Measurements from ENCODE around the gene KDM4B. TPM values are rescaled to one million over a fixed set of nuclear protein-coding genes. Genes with fewer than 3 reads are reported as not detected.

KDM4B gene
- total RNA-seq, 2 donors from 2014 or later, result 33.8 to 83.5 TPM

DNA sequence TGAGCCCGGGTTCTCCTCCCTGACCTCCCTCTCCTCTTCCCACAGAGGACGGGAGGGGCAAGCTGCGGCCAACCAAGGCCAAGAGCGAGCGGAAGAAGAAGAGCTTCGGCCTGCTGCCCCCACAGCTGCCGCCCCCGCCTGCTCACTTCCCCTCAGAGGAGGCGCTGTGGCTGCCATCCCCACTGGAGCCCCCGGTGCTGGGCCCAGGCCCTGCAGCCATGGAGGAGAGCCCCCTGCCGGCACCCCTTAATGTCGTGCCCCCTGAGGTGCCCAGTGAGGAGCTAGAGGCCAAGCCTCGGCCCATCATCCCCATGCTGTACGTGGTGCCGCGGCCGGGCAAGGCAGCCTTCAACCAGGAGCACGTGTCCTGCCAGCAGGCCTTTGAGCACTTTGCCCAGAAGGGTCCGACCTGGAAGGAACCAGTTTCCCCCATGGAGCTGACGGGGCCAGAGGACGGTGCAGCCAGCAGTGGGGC, 162.2 kb downstream of the KDM4B start:
- H3K4me1 Mint-ChIP-seq, result peaks cover 7% of the 10 kb centered on the region
- no peaks in the 10 kb centered on the region for H3K27me3 Mint-ChIP-seq
- H3K36me3 Mint-ChIP-seq (ENCODE audit: low read depth), result peaks cover 40% of the 10 kb centered on the region
- no peak for ATAC-seq (replicated peaks)
- peak overlapping the region; percentile 82 for H3K27ac Mint-ChIP-seq
- no peak overlapping the region for H3K4me3 Mint-ChIP-seq
- H3K9me3 Mint-ChIP-seq, result no peaks in the 10 kb centered on the region

DNA sequence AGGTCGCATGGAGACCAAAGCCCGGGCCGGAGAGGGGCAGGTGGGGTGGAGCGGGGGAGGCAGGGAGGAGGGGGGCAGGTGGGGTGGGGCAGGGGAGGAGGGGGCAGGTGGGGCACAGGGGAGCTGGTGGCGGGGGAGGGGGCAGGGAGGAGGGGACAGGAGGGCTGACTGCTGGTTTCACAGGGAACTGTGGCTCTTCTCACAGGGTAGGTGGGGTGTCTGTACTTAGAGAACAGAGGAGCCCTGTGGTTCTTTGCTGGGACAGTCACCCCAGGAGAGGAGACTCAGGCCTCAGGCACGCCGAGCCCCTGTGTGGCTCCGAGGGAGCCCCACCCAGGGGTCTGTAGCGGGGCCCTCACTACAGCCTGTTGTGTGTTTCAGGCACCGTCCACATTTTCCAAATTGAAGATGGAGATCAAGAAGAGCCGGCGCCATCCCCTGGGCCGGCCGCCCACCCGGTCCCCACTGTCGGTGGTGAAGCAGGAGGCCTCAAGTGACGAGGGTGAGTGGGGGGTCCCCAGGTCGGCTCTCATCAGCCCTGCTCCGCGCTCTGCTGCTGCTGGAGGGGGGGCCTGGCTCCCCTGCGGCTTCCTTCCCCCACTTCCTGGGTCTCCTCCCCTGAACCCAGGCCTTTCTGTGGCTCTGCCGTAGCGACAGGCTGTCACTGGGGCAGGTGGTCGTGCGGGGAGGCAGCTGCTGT, 162.7 kb downstream of the KDM4B start:
- no peaks in the 10 kb centered on the region for H3K9me3 Mint-ChIP-seq
- H3K27me3 Mint-ChIP-seq, result no peaks in the 10 kb centered on the region
- no peak overlapping the region for H3K4me3 Mint-ChIP-seq
- peaks cover 7% of the 10 kb centered on the region for H3K4me1 Mint-ChIP-seq
- H3K27ac Mint-ChIP-seq, result no peak overlapping the region
- H3K36me3 Mint-ChIP-seq (ENCODE audit: low read depth), result peaks cover 43% of the 10 kb centered on the region
- no peak for ATAC-seq (replicated peaks)

GRCh38 chr19:5132206-5132560, 163.3 kb downstream of the KDM4B start:
- peaks cover 48% of the 10 kb centered on the region for H3K36me3 Mint-ChIP-seq (ENCODE audit: low read depth)
- H3K9me3 Mint-ChIP-seq, result no peaks in the 10 kb centered on the region
- peaks cover 7% of the 10 kb centered on the region for H3K4me1 Mint-ChIP-seq
- no peak for ATAC-seq (replicated peaks)
- H3K4me3 Mint-ChIP-seq, result no peak overlapping the region
- H3K27me3 Mint-ChIP-seq, result no peaks in the 10 kb centered on the region
- no peak overlapping the region for H3K27ac Mint-ChIP-seq

DNA sequence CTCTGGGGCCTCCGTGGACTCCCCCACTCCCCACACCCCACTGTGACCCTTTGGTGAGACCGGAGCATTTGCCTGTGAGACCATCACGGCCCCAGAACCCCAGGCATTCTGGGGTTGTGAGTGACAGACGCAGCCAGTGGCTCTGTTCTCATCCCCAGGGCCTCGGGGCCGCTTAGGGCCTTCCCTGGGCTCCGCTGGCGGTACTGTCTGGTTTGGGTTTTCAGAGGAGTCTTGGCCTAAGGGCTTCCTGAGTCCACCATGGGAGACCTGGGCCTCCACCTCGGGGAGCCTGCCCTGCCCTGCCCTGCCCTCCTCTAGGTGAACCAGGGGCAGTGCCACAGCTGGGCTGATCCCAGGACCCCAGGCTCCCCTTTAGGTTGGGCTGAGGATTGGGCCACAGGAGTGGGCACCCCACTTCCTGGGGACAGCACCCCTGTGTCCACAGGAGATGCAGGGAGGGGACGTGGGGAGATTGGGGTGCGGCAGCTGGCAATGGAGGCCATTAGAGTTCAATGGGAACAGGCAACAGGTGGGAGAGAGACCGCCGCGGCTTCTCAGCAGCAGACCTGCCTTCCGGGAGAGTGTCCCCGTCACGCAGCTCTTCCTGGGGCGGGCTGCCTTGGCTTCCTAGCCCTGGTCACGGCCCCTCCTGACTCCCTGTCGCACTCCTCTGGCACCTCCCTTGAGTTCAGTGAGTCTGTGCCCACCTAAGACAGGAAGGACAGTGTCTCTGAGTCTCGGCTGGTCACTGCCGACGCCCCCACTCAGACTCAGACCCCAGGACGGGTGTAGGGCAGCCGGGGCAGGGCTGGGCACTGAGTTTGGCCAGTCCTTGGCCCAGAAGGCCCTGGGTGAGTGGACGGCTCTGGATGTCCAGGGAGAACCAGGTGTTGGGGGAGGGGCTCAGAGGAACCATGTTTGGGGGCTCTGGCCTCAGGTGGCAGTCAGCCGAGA, 164.1 kb downstream of the KDM4B start:
- no peaks in the 10 kb centered on the region for H3K9me3 Mint-ChIP-seq
- no peak for ATAC-seq (replicated peaks)
- H3K4me1 Mint-ChIP-seq, result peaks cover 7% of the 10 kb centered on the region
- H3K27me3 Mint-ChIP-seq, result no peaks in the 10 kb centered on the region
- H3K4me3 Mint-ChIP-seq, result no peak overlapping the region
- no peak overlapping the region for H3K27ac Mint-ChIP-seq
- peaks cover 56% of the 10 kb centered on the region for H3K36me3 Mint-ChIP-seq (ENCODE audit: low read depth)

DNA sequence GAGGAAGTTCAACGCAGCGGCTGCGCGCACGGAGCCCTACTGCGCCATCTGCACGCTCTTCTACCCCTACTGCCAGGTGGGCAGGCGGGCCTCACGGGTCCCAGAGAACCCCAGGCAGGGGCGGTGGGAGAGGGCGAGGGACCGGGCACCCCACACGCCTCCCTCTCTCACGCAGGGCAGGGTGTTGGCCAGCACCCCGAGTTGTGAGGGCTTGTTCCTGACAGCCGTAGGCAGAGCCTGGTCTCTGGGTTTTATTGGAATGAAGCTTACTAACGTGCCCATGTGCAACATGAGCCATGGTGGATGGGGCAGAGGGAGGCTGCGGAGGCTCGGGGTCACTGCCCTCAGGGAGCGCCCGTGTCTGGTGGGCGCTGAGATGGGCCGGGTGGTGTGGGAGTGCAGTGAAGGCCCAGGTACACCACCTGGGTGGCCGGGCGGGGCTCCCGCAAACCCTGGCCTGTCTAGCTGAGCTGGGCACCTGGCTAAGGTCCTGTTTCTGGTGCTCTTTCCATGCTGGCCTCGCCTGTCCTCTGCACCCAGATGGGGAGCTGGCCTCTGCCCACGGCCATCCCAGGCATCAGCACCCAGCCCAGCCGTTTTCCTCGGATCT, 165.2 kb downstream of the KDM4B start:
- Mint-ChIP-seq H3K27ac (no peak overlapping the region), H3K4me3 (no peak overlapping the region), H3K4me1 (peaks cover 15% of the 10 kb centered on the region), H3K36me3 (ENCODE audit: low read depth) (peaks cover 67% of the 10 kb centered on the region), H3K27me3 (no peaks in the 10 kb centered on the region), H3K9me3 (no peaks in the 10 kb centered on the region)
- no peak for ATAC-seq (replicated peaks)

DNA sequence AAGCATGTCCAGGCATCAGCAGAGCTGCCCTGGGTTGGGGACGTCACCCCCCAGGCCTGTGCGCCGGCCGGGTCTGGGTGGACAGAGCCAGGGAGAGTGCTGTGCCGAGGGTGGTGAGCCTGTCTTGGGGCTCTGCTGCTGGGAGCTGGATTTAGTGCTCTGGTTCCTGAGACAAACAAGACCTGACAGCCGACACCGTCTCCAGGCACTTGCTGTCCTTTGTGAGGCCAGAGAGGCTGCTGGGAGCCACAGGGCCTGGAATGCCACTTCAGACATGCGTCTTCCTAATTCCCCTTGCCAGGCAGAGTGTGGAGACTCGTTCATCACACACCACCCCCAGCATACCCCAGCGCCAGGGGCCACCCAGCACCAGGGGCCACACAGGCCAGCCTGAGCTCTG, 165.8 kb downstream of the KDM4B start:
- Mint-ChIP-seq H3K9me3 (no peaks in the 10 kb centered on the region), H3K27ac (no peak overlapping the region), H3K36me3 (ENCODE audit: low read depth) (peaks cover 73% of the 10 kb centered on the region), H3K27me3 (no peaks in the 10 kb centered on the region), H3K4me3 (no peak overlapping the region), H3K4me1 (peaks cover 20% of the 10 kb centered on the region)
- ATAC-seq (replicated peaks), result no peak

GRCh38 chr19:5136073-5136855, 167.4 kb downstream of the KDM4B start:
- H3K4me1 Mint-ChIP-seq, result peaks cover 13% of the 10 kb centered on the region

GRCh38 chr19:5137114-5137513, 168.2 kb downstream of the KDM4B start:
- no peak overlapping the region for H3K27ac Mint-ChIP-seq
- no peak for ATAC-seq (replicated peaks)
- H3K4me1 Mint-ChIP-seq, result peaks cover 13% of the 10 kb centered on the region
- H3K9me3 Mint-ChIP-seq, result no peaks in the 10 kb centered on the region
- no peak overlapping the region for H3K4me3 Mint-ChIP-seq
- H3K36me3 Mint-ChIP-seq (ENCODE audit: low read depth), result peaks cover 67% of the 10 kb centered on the region
- no peaks in the 10 kb centered on the region for H3K27me3 Mint-ChIP-seq

More at GRCh38 chr19:5136073-5136855, 167.4 kb downstream of the KDM4B start:
- no peak overlapping the region for H3K4me3 Mint-ChIP-seq
- H3K36me3 Mint-ChIP-seq (ENCODE audit: low read depth), result peaks cover 74% of the 10 kb centered on the region
- no peak for ATAC-seq (replicated peaks)
- H3K27ac Mint-ChIP-seq, result no peak overlapping the region
- no peaks in the 10 kb centered on the region for H3K9me3 Mint-ChIP-seq
- H3K27me3 Mint-ChIP-seq, result no peaks in the 10 kb centered on the region

DNA sequence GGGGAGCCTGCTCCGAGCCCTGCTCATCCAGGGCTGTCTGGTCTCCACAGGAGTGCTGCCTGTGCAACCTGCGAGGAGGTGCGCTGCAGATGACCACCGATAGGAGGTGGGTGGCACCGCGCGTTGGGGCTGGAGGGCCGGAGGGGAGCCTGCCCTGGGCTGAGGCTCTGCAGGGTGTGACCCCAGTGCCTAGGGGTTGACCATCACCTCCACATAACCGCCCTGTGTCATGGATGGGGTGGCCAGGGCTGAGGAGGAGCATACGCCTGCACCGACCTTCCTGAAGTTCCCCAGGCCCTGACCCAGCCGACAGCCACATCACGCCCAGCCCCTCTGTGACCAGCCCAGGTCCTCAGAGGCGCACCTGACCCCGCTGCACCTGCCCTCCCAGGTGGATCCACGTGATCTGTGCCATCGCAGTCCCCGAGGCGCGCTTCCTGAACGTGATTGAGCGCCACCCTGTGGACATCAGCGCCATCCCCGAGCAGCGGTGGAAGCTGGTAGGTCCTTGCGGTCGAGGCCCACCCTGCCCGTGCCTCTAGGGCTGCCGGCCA, 168.7 kb downstream of the KDM4B start:
- Mint-ChIP-seq H3K27ac (no peak overlapping the region), H3K4me1 (peaks cover 13% of the 10 kb centered on the region), H3K4me3 (no peak overlapping the region), H3K9me3 (no peaks in the 10 kb centered on the region), H3K36me3 (ENCODE audit: low read depth) (peaks cover 63% of the 10 kb centered on the region), H3K27me3 (no peaks in the 10 kb centered on the region)
- no peak for ATAC-seq (replicated peaks)

- H3K27me3 Mint-ChIP-seq, result no peaks in the 10 kb centered on the region
- no peaks in the 10 kb centered on the region for H3K9me3 Mint-ChIP-seq
- peak overlapping the region; percentile 94 for H3K27ac Mint-ChIP-seq
- peaks cover 62% of the 10 kb centered on the region for H3K36me3 Mint-ChIP-seq (ENCODE audit: low read depth)
- H3K4me1 Mint-ChIP-seq, result peaks cover 13% of the 10 kb centered on the region
- ATAC-seq (replicated peaks), result peak; percentile 91
- H3K4me3 Mint-ChIP-seq, result peak overlapping the region; percentile 64
Measured at GRCh38 chr19:5138606-5139582, 170.0 kb downstream of the KDM4B start.

- peak overlapping the region; percentile 64 for H3K4me3 Mint-ChIP-seq
- H3K27me3 Mint-ChIP-seq, result no peaks in the 10 kb centered on the region
- H3K36me3 Mint-ChIP-seq (ENCODE audit: low read depth), result peaks cover 58% of the 10 kb centered on the region
- H3K9me3 Mint-ChIP-seq, result no peaks in the 10 kb centered on the region
- H3K4me1 Mint-ChIP-seq, result peaks cover 13% of the 10 kb centered on the region
- ATAC-seq (replicated peaks), result no peak
- H3K27ac Mint-ChIP-seq, result peak overlapping the region; percentile 94
Measured at GRCh38 chr19:5139583-5140325, 170.8 kb downstream of the KDM4B start.

DNA sequence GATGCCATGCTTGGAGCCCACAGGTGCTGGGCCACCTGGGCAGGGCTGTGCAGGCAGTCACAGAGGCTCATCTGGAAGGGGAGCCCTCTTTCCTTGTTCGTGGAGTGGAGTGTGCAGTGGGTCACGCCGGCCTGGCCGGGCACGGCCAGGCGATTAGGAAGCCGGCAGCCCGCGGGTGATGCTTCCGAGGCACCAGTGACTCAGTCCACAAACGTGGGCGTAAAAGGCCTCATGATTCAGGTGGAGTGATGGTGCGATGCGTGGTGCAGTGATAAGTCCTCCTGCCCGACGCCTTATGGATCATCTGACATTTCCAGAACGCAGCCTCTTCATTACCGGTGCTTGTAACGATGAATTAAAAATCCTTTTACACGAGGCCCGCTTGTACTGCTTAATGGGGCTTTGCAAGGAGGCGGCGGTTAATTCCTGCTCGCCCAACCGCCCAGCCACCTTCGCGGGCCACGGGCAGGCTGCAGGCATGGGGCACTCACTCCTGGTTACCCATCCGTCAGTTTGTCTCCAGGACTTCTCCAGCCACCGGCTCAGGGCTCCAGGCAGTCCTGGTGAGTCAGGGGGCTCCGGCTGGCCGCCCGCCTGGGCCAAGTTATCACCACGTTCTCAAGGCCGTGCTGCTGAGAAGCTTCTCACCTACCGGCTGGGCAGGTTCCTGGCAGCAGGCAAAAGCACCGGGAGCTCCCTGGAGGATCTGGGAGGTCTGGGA, 172.4 kb downstream of the KDM4B start:
- peaks cover 13% of the 10 kb centered on the region for H3K4me1 Mint-ChIP-seq

More for the DNA sequence above, 172.4 kb downstream of the KDM4B start:
- Mint-ChIP-seq H3K27me3 (no peaks in the 10 kb centered on the region), H3K4me3 (no peak overlapping the region), H3K27ac (no peak overlapping the region), H3K36me3 (ENCODE audit: low read depth) (peaks cover 58% of the 10 kb centered on the region), H3K9me3 (no peaks in the 10 kb centered on the region)
- ATAC-seq (replicated peaks), result no peak

All from activated T-helper 17 cell treated with anti-CD3 and anti-CD28 coated beads, Interleukin-2, amount 50 U/mL, for 72 hours (primary cell).